Ishikawa (cell line): ENCODE data around the gene COPE.

Experiments used
- CEBPB ChIP-seq: IDR thresholded peaks from 2 replicates; pipeline ENCODE4 v1.6.1; 2012
- CREB1 ChIP-seq: IDR thresholded peaks from 2 replicates; pipeline ENCODE4 v1.6.1; 2012; ENCODE audit warnings: low read depth
- EGR1 ChIP-seq: IDR thresholded peaks from 2 replicates; pipeline ENCODE4 v1.6.1; 2012
- EP300 ChIP-seq: IDR thresholded peaks from 2 replicates; pipeline ENCODE4 v1.6.1; 2012; ENCODE audit warnings: borderline replicate concordance
- FOXM1 ChIP-seq: IDR thresholded peaks from 2 replicates; pipeline ENCODE4 v1.6.1; 2012; ENCODE audit warnings: low read depth, borderline replicate concordance
- RAD21 ChIP-seq: IDR thresholded peaks from 2 replicates; pipeline ENCODE4 v1.6.1; 2012; ENCODE audit warnings: low read depth
- TAF1 ChIP-seq: IDR thresholded peaks from 2 replicates; pipeline ENCODE4 v1.6.1; 2012; ENCODE audit warnings: low read depth, mild to moderate bottlenecking
- TCF12 ChIP-seq: IDR thresholded peaks from 2 replicates; pipeline ENCODE4 v1.6.1; 2012; ENCODE audit warnings: low read depth
- YY1 ChIP-seq: IDR thresholded peaks from 2 replicates; pipeline ENCODE4 v1.6.1; 2012; ENCODE audit warnings: low read depth
- TF ChIP-seq, protein P1 (sequence below): IDR thresholded peaks from 2 replicates; pipeline ENCODE4 v1.6.1; 2012
- TF ChIP-seq, protein P2 (sequence below): IDR thresholded peaks from 2 replicates; pipeline ENCODE4 v1.6.1; 2012; ENCODE audit warnings: low read depth, mild to moderate bottlenecking

DNA sequence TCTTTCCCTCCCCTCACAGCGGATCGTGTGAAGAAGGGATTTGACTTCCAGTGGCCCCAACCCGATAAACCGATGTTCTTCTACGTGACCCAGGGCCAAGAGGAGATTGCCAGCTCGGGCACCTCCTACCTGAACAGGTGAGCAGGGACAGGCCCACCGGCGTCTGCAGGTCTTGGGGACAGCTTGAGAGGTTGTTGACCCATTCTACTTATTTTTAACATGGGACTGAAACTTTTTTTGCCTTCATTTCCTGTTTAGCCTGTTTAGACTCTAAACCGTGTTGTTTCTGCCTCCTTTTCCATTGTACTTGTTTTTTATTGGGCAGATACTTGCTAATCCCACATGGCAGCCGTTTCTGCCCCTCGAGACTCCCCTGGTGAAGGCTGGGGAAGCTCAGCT lies 58.9 kb downstream of the COPE start:
- TF ChIP-seq, protein P1, sequence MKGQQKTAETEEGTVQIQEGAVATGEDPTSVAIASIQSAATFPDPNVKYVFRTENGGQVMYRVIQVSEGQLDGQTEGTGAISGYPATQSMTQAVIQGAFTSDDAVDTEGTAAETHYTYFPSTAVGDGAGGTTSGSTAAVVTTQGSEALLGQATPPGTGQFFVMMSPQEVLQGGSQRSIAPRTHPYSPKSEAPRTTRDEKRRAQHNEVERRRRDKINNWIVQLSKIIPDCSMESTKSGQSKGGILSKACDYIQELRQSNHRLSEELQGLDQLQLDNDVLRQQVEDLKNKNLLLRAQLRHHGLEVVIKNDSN, result no peak
- TF ChIP-seq FOXM1 (no peak), CREB1 (no peak), YY1 (no peak), TAF1 (no peak), RAD21 (no peak), EGR1 (no peak), TCF12 (no peak), EP300 (no peak), CEBPB (no peak)
- TF ChIP-seq, protein P2, sequence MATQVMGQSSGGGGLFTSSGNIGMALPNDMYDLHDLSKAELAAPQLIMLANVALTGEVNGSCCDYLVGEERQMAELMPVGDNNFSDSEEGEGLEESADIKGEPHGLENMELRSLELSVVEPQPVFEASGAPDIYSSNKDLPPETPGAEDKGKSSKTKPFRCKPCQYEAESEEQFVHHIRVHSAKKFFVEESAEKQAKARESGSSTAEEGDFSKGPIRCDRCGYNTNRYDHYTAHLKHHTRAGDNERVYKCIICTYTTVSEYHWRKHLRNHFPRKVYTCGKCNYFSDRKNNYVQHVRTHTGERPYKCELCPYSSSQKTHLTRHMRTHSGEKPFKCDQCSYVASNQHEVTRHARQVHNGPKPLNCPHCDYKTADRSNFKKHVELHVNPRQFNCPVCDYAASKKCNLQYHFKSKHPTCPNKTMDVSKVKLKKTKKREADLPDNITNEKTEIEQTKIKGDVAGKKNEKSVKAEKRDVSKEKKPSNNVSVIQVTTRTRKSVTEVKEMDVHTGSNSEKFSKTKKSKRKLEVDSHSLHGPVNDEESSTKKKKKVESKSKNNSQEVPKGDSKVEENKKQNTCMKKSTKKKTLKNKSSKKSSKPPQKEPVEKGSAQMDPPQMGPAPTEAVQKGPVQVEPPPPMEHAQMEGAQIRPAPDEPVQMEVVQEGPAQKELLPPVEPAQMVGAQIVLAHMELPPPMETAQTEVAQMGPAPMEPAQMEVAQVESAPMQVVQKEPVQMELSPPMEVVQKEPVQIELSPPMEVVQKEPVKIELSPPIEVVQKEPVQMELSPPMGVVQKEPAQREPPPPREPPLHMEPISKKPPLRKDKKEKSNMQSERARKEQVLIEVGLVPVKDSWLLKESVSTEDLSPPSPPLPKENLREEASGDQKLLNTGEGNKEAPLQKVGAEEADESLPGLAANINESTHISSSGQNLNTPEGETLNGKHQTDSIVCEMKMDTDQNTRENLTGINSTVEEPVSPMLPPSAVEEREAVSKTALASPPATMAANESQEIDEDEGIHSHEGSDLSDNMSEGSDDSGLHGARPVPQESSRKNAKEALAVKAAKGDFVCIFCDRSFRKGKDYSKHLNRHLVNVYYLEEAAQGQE, result no peak
